Activated CD4-positive, alpha-beta T cell treated with anti-CD3 and anti-CD28 coated beads for 4 hours (primary cell): ENCODE measurements around the gene MACC1.
"Not testable (repeated sequence)": the region's sequence is repeated elsewhere in the genome, so short reads cannot be mapped to it uniquely, and the experiment has no call there.

ENCODE experiments used
- DNase-seq, 2 donors: peaks; one replicate each; pipeline ENCODE4 v3.0.0-alpha.2; 2020

Gene MACC1

DNA sequence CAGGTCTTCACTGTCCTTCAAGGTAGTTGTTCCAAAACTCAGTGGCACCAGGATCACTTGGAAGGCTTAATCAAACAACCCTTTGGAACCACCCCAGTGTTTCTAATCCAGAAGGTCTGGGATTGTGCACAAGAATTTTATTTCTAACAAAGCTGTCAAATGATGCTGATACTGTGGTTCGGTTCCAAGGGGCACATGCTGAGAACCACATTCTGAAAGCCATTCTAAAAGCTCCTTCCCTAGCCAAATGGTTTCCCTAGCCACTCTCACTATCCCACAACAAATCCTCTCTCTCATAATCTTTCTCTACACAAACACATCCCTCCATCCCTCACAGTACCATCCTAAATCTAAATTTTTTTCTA, 52.1 kb downstream of the MACC1 start:
- DNase-seq, result no peak

- DNase-seq, result no peak
These were observed 52.6 kb downstream of the MACC1 start for GRCh38 chr7:20164425-20165145.

DNA sequence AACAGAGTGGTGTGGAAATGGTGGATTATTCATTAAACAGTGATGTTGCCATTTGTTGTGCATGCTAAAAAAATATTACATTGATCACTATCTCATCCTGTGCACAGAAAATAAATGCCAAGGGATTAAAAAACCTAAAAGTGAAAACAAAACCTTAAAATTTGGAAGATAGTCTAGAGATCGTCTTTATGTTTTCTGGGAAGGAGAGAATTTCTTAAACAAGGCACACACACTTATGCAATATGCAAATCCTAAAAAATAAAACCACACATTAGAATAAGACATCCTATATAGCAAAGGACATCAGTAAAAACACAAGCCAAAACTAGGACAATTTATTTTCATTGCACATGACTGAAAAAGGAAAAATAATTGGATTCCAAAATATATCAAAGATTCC, 54.5 kb downstream of the MACC1 start:
- no peak for DNase-seq

DNA sequence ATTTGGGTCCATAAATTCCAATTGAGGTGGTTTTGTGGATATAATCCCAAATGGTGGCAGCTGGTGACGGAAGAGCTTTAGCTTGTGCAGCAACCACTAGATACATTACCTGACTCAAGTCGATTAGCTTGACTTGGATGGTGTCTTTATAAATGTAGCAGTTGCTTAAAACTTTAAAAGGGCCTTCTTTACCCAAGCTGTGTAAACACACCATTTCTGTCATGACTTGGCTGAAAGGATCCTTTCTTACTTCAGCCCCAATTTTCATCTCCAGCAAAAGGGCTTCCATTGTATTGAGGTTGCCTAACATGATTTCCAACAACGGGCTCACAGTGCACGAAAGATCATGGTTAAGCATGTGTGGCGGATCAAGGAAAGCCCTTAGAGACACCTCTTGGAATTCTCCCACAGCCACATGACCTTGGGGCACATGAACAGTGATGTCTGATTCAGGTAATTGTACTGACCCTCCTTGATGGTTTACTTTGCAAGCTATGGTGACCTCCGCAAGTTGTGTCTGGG, 57.9 kb downstream of the MACC1 start:
- no peak for DNase-seq

DNA sequence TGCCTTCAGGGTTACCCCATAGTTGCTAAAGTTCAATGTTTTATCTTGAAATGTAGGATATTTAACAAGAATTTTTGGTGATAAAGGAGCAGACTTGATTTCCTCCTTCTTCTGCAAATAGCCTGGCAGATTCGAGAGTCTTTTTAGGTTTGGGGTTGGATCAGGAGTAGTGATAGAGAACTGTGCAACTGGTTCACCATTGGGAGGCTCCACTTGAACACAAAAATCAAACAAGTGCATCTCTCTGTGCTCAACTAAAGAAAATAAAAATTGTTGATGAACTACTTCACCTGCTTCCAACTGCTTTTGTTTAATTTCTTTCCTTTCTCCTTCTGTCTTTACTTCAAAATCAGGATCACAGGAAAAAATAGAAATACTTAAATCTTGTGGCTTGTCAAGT, 58.5 kb downstream of the MACC1 start:
- no peak for DNase-seq

DNA sequence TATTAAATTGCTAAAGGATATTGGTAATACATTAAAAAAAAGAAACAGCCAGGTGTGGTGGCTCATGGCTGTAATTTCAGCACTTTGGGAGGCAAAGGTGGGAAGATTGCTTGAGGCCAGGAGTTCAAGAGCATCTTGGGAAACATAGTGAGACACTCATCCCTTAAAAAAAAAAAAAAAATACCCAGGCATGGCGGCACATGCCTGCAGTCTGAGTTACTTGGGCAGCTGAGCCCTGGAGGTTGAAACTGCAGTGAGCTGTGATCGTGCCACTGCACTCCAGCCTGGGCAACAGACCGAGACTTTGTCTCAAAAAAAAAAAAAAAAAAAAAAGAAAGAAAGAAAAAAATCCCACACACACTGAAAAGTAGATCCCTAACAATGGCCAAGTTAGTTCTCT, 59.7 kb downstream of the MACC1 start:
- no peak for DNase-seq

GRCh38 chr7:20153999-20154398, 63.2 kb downstream of the MACC1 start:
- no peak for DNase-seq

DNA sequence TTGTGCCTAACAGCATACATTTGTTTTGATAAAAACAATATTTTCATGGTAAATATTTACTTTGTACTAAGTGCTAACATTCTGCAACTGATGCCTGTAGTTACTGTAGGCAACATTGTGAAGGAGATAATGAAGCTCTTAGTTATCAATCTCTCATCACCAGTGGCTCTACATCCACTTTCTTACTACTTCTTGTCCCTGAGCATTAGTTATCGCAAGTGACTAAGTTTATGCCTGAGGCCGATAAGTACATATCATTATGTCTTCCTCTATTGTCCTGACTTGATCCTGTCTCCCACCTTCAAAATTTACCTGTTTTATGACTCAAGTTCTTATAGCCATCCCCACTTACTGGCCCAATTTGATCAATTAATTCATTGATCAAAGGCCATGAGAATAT, 63.6 kb downstream of the MACC1 start:
- no peak for DNase-seq

GRCh38 chr7:20152511-20152910, 64.7 kb downstream of the MACC1 start:
- DNase-seq, result no peak

DNA sequence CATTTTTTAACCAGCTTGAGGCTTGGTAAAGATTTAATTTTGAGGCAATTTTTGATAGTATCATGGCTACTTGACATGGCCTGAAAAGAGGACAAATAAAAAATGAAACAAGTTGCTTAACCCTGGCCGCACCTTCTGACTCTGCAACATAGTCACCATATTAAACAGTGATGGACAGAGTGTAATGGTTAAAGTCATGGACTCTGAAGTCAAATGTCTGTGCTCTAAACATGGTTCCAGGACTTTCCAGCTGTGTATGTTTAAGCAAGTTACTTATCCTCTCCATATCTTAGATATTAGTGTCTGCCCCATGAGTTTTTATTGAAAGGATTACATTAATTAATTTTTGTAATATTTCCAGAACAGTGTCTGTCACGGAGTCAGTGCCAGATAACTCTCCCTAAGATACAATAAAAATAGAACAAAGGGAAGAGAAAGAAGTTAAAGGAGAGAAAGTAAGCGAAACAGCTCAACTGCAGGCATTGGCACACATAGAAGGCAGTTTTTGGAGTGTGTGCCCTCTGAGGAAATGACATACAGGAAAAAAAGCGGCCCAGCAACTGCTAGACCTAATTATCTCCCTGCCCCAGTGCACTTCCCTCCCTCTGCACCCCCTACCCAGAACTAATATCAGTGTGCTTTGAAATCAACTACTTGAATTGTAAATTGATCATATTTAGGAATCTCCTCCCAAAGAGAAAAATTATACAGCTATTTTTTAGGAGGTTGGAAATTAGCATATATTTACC, 65.3 kb downstream of the MACC1 start:
- no peak for DNase-seq

DNA sequence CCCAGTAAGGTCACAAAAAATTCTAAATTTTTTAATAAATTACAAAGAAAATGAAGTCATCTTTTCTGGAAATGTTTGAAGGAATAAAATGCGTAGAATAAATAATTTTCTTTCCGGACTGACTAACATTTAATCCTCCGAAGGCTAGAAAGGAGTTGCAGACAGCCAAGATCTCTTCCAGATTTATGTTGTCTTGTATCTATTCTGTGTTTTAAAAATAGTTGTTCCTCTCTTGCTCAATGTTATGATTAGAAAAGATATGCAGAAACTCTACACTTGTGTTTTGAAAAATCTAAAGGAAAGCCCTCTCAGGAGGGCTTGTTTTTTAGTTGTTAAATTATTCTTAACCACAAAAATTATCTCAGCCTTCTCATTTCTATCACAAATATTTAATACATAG, 70.7 kb downstream of the MACC1 start:
- DNase-seq, result no peak

GRCh38 chr7:20144801-20145200, 72.4 kb downstream of the MACC1 start:
- no peak for DNase-seq

DNA sequence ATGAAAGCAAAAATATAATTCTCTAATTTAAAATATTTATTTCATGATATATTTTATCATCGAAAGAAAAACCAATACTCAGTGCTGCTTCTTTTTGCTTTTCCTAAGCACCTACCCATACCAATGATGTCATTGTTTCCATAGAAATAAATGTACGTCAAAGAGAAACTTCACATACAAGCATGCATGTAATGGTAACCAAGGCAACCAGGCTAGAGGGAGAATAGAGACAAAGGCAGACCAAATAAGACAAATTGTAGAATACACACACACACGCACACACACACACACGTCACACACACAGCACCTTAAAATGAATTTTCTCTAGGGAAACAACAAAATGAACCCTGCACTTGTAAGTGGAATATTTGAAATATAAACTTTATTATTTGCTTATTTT, 75.5 kb downstream of the MACC1 start:
- no peak for DNase-seq

DNA sequence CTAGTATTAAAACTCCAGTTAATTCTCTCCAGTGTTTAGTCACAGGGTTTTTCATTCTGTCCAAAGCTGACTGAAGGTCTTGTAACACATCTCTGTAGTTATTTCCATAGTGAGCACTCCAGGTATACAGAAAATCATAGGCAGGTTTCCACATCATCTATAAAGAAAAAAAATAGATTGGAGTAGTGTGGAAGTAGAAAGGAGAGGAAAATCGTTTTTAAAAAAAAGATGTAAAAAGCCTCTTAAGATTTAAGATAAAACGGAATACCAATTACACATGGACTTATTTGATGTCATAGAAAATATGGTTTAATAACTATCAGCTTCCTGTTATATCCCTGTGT, 76.2 kb downstream of the MACC1 start:
- DNase-seq, result no peak

- DNase-seq, result no peak
These were observed 76.7 kb downstream of the MACC1 start for GRCh38 chr7:20140291-20141001.

DNA sequence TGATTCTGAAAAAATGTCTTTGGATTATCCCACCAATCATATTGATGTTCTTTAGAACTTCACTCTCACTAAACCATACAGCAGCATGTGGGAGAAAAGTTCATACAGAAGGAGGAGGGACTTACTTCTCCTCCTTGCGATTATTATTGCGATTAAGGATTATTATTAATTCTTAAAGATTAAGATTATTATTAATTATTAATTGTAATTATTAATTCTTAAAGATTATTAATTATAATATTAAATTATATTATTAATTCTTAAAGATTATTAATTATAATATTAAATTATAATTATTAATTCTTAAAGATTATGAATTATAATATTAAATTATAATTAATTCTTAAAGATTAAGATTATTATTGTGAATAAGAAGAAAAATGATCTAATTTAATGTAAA, 80.5 kb downstream of the MACC1 start:
- no peak for DNase-seq

DNA sequence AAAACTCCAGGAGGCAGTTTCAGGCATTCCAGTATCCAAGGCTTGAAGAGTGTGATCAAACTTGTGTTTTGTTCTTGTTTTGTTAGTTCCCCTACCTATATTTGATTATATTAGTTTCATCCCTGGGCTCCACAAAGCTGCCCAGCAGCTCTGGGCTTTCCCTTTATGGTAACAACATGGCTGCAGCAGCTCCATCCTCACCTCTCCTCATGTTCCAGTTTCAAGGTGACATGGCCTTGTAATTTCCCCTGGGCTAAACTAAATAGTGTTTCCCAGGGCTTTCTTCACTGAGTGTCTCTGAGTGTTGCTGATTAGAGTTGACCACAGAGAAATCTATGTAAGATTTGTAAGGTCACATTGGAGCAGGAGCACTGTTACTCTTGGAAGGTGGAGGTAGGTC, 83.4 kb downstream of the MACC1 start:
- DNase-seq, result no peak

GRCh38 chr7:20132585-20132984, 84.6 kb downstream of the MACC1 start:
- no peak for DNase-seq

DNA sequence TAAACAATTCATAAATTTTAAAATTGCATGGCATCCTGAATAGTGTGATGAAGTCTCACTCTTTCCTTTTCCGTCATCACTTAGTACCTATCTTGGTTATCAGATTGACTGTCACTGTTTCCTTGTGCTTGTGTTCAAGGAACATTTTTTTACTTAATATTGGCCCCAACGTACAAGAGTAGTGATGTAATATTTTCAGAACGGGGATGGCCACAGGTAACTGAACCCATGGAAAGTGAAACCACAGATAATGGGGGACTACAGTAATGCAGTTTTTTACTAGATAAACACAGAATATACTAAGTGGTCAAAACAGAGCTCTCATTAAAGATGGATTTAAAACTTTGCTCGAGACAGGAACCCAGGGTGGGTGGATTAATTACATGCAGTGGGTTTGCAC, 85.4 kb downstream of the MACC1 start:
- DNase-seq, result no peak

DNA sequence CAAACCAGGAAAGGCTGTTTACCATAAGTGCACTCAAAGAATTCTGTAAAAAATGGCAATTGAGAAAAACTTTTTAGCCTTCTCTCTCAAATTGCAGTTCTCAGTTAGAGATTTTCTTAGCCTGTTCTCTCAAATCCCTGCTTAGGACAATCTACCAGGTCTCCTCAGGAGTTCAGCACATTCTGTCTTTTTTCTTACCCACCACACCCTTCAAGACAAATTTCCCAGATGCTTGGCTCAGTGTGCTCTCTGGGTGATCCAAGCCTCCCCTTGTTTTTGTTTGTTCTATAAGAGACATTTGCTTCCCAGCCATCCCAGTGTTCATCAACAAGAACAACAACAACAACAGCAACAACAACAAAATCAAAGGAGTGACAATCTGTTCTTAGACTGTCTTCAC, 87.3 kb downstream of the MACC1 start:
- no peak for DNase-seq

- no peak for DNase-seq
These were observed 89.2 kb downstream of the MACC1 start for GRCh38 chr7:20128001-20128400.

DNA sequence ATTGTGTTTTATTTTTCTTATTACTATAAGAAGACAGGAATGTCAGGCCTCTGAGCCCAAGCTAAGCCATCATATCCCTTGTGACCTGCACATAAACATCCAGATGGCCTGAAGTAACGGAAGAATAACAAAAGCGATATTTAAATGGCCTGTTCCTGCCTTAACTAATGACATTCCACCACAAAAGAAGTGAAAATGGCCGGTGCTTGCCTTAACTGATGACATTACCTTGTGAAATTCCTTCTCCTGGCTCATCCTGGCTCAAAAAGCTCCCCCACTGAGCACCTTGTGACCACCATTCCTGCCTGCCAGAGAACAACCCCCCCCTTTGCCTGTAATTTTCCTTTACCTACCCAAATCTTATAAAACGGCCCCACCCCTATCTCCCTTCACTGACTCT, 91.1 kb downstream of the MACC1 start:
- DNase-seq, result not testable (repeated sequence)

DNA sequence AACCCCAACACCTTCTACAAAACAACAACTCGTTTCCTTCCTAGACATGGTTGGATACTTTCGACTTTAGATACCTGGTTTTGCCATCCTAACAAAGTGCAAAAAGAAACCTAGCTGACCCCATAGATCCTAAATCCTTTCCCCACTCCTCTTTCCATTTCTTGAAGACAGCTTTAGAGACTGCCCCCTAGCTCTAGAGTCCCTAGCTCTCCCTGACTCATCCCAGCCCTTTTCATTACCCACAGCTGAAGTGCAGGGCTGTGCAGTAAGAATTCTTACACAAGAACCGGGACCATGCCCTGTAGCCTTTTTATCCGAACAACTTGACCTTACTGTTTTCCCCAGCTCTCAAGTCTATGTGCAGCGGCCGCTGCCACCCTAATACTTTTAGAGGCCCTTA, 93.1 kb downstream of the MACC1 start:
- DNase-seq, result not testable (repeated sequence)
